Activated CD4-positive, alpha-beta memory T cell treated with anti-CD3 and anti-CD28 coated beads for 36 hours (primary cell): Measurements from ENCODE around the gene MRPL19. TPM values are rescaled to one million over a fixed set of nuclear protein-coding genes. Genes with fewer than 3 reads are reported as not detected.

Experiments used
- CTCF ChIA-PET: fragments of 350-600 bp; sonication (Branson Sonifier 250); formaldehyde crosslinking; loops from one replicate; lab custom pipeline; 2021; ENCODE audit warnings: antibody characterized with exemption, inconsistent platforms; lab: Charles Lee
- POLR2A ChIA-PET: fragments of 350-600 bp; sonication (Branson Sonifier 250); formaldehyde crosslinking; loops from one replicate; lab custom pipeline; 2021; ENCODE audit warnings: antibody characterized with exemption; lab: Charles Lee
- DNase-seq: peaks from one replicate; pipeline ENCODE4 v3.0.0-alpha.2; 2020
- H3K27ac Mint-ChIP-seq: one replicate; pipeline ENCODE4 v1.8.0; 2021; ENCODE audit warnings: mixed read lengths
- H3K27me3 Mint-ChIP-seq: one replicate; pipeline ENCODE4 v1.8.0; 2021; ENCODE audit warnings: mixed read lengths
- H3K36me3 Mint-ChIP-seq: one replicate; pipeline ENCODE4 v1.8.0; 2021; ENCODE audit warnings: mixed read lengths
- H3K4me1 Mint-ChIP-seq: one replicate; pipeline ENCODE4 v1.8.0; 2021; ENCODE audit warnings: low read depth, mixed read lengths
- H3K4me3 Mint-ChIP-seq: one replicate; pipeline ENCODE4 v1.8.0; 2021; ENCODE audit warnings: mild to moderate bottlenecking, mixed read lengths
- H3K9me3 Mint-ChIP-seq: one replicate; pipeline ENCODE4 v1.8.0; 2021; ENCODE audit warnings: mixed read lengths
- intact Hi-C: fragments of 100-400 bp; cut with micrococcal nuclease; formaldehyde crosslinking; loops from one replicate; pipeline ENCODE4 v1.15.1; 2023
- total RNA-seq, 2 experiments: library from RNA; stranded (reverse); gene quantifications; one replicate each; pipeline ENCODE4 v1.2.3, GENCODE V29; 2021

The MRPL19 gene
- total RNA-seq, 2 experiments from 2014 or later, result 61.2 to 64.6 TPM

GRCh38 chr2:75621228-75621627 is 25.4 kb upstream of the MRPL19 start:
- intact Hi-C loops, result no loop called here
- peaks cover 24% of the 10 kb centered on the region for H3K27me3 Mint-ChIP-seq
- no peaks in the 10 kb centered on the region for H3K36me3 Mint-ChIP-seq
- no peaks in the 10 kb centered on the region for H3K9me3 Mint-ChIP-seq
- H3K4me1 Mint-ChIP-seq, result no peaks in the 10 kb centered on the region
- CTCF ChIA-PET, result interaction anchor here (1.1 kb wide), 1 partner anchor 20 kb away, joined by 3 read pairs; no protein-coding TSS in a partner anchor
- POLR2A ChIA-PET, result no interaction called here
- DNase-seq, result no peak
- no peak overlapping the region for H3K27ac Mint-ChIP-seq
- H3K4me3 Mint-ChIP-seq, result no peak overlapping the region

- intact Hi-C loops, result no loop called here
- H3K36me3 Mint-ChIP-seq, result no peaks in the 10 kb centered on the region
- H3K9me3 Mint-ChIP-seq, result no peaks in the 10 kb centered on the region
- H3K4me1 Mint-ChIP-seq, result no peaks in the 10 kb centered on the region
- POLR2A ChIA-PET, result no interaction called here
- no peak overlapping the region for H3K27ac Mint-ChIP-seq
- DNase-seq, result no peak
- no peak overlapping the region for H3K4me3 Mint-ChIP-seq
- peaks cover 29% of the 10 kb centered on the region for H3K27me3 Mint-ChIP-seq
- CTCF ChIA-PET, result no interaction called here
These were observed 24.1 kb upstream of the MRPL19 start for GRCh38 chr2:75622500-75622899.

- POLR2A ChIA-PET, result no interaction called here
- Mint-ChIP-seq H3K4me1 (no peaks in the 10 kb centered on the region), H3K27ac (no peak overlapping the region), H3K27me3 (peaks cover 25% of the 10 kb centered on the region), H3K4me3 (no peak overlapping the region), H3K36me3 (no peaks in the 10 kb centered on the region), H3K9me3 (no peaks in the 10 kb centered on the region)
- no peak for DNase-seq
- CTCF ChIA-PET, result no interaction called here
- intact Hi-C loops, result no loop called here
These were observed 23.7 kb upstream of the MRPL19 start for GRCh38 chr2:75622929-75623328.

DNA sequence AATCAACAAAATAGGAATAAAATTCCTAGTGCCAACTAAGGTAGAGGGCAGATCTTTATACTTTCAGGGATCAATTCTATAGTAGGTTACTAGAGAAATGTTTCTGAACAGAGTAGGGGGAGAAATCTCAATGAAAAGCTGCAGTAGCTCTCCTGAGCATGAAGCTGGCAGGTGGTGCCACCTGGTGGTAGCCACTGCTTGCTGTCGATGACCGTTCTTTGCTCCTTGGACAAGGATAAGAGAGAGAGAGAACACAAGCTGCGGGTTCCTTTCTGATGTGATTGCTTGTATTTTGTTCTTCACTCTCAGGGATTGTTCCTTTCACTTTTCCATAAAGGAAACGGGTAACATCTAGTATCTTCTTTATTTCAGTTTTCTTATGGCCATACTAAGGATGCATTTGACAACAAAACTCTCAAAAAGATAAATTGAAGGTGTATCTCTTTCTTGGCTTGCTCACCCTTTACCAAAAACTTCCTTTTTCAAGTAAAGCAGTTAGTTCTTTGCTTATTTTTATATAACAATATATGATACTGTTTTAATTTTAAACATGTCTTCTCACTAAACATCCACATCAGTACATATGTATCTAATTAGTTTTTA is 18.6 kb upstream of the MRPL19 start:
- H3K27ac Mint-ChIP-seq, result no peak overlapping the region
- intact Hi-C loops, result loop anchor here (1.0 kb wide), 1 partner anchor 164 kb away; no protein-coding TSS in a partner anchor
- H3K36me3 Mint-ChIP-seq, result no peaks in the 10 kb centered on the region
- POLR2A ChIA-PET, result interaction anchor here (1.1 kb wide), 1 partner anchor 12 kb away, joined by 3 read pairs; no protein-coding TSS in a partner anchor
- no peak overlapping the region for H3K4me3 Mint-ChIP-seq
- H3K4me1 Mint-ChIP-seq, result no peaks in the 10 kb centered on the region
- peaks cover 23% of the 10 kb centered on the region for H3K27me3 Mint-ChIP-seq
- peak; percentile 72 for DNase-seq
- CTCF ChIA-PET, result interaction anchor here (0.6 to 3.0 kb wide), 14 partner anchors 9 to 709 kb away, joined by 3 to 29 read pairs (median 4); partner anchors contain the start of gene MRPL19
- no peaks in the 10 kb centered on the region for H3K9me3 Mint-ChIP-seq

DNA sequence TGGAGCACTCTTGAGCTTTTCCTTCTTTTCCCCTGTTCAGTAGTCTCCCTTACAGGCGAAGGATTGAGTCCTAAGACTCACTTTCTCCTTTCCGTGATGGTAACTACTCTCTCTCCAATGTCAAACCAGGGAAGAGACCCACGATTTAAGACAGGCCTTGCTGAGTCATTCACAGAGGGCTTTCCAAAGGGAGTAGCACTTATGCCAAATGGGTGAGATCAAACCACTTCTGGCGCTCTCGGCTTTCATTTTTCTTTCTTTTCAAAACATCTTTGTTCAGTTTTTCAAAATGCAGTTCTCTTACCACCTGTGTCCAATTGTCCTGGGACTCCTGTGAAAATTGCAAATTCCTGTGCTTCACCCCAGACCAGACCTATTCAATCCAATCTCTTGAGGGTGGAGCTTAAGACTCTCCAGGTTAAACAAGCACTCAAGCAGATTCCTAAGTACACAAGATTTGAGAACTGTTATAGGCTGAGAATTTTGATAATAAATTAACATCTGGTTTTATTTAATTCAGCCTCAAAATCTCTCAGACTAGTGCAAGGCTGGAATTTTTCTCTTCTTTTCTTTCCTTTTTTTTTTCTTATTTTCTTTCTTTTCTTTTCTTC is 14.4 kb upstream of the MRPL19 start:
- Mint-ChIP-seq H3K27me3 (peaks cover 16% of the 10 kb centered on the region), H3K27ac (no peak overlapping the region), H3K4me1 (no peaks in the 10 kb centered on the region), H3K4me3 (no peak overlapping the region), H3K36me3 (no peaks in the 10 kb centered on the region), H3K9me3 (no peaks in the 10 kb centered on the region)
- ChIA-PET CTCF (no interaction called here), POLR2A (no interaction called here)
- intact Hi-C loops, result no loop called here
- DNase-seq, result no peak

DNA sequence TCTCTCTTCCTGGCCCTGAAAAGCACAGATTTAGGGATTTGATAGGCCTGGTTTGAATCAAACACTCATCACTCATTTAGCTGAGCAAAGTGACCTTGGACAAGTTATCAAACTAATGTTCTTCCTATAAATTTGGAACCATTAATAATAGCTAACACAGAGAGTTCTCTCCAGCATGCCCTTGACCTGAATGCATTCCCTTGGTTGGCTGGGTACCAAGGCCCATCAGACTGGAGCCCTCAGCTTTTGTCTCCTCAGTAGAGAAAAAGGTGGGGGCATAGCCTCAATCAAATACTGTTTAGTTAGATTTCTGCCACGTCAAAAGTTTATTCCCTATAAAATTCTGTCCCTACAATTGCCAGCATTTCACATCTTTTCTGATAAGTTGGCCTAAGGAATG is 13.8 kb upstream of the MRPL19 start:
- no peak for DNase-seq
- Mint-ChIP-seq H3K4me3 (no peak overlapping the region), H3K4me1 (no peaks in the 10 kb centered on the region), H3K27ac (no peak overlapping the region), H3K27me3 (peaks cover 23% of the 10 kb centered on the region), H3K9me3 (no peaks in the 10 kb centered on the region), H3K36me3 (no peaks in the 10 kb centered on the region)
- POLR2A ChIA-PET, result no interaction called here
- CTCF ChIA-PET, result no interaction called here
- intact Hi-C loops, result no loop called here

DNA sequence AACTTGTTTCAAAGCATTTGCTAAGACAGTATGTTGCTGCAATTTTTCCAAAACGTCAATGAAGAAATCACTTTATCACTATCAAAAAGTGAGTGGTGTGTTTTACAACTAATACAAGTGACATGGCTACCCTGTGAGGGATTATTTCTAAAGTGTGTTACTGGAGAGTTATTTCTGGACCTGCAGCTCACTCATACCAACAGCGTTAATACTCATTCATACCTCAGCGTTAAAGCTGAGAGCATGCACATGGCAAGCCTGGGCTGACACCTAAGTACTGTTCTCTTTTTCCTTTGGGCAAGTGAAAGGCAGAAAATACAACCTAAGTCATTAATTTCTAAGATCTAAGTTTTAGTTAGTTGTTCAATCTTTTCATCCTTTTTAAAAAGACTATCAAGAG is 13.0 kb upstream of the MRPL19 start:
- no peak for DNase-seq
- peaks cover 22% of the 10 kb centered on the region for H3K27me3 Mint-ChIP-seq
- no peaks in the 10 kb centered on the region for H3K36me3 Mint-ChIP-seq
- no peak overlapping the region for H3K4me3 Mint-ChIP-seq
- intact Hi-C loops, result no loop called here
- no peak overlapping the region for H3K27ac Mint-ChIP-seq
- H3K4me1 Mint-ChIP-seq, result no peaks in the 10 kb centered on the region
- H3K9me3 Mint-ChIP-seq, result no peaks in the 10 kb centered on the region
- POLR2A ChIA-PET, result no interaction called here
- CTCF ChIA-PET, result interaction anchor here (1.1 kb wide), 1 partner anchor 43 kb away, joined by 4 read pairs; no protein-coding TSS in a partner anchor

DNA sequence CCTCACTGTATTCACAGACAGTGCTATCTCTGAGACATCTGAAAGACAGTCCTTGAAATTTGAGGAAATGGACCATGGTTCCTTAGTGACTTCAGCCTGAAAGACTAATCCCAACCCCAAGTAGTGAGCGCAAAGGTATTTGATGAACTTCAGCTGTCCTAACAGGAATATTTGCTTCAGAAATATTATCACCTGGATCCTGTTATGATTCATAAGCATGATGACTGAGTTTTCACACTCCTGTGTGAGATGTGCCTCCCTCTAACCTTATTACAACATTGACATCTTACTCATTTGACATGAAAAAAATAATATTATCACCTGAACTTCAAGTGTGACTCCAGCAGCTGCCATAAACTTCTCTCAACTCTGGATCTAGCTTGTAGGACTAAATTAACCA is 11.6 kb upstream of the MRPL19 start:
- peaks cover 27% of the 10 kb centered on the region for H3K27me3 Mint-ChIP-seq
- CTCF ChIA-PET, result interaction anchor here (1.1 to 2.0 kb wide), 3 partner anchors 11 to 42 kb away, joined by 3 to 6 read pairs (median 4); partner anchors contain the start of gene MRPL19
- no peak overlapping the region for H3K4me3 Mint-ChIP-seq
- no peak for DNase-seq
- no peaks in the 10 kb centered on the region for H3K9me3 Mint-ChIP-seq
- no peaks in the 10 kb centered on the region for H3K4me1 Mint-ChIP-seq
- intact Hi-C loops, result no loop called here
- no peak overlapping the region for H3K27ac Mint-ChIP-seq
- POLR2A ChIA-PET, result no interaction called here
- H3K36me3 Mint-ChIP-seq, result no peaks in the 10 kb centered on the region

- no peak for DNase-seq
- peaks cover 7% of the 10 kb centered on the region for H3K4me1 Mint-ChIP-seq
- POLR2A ChIA-PET, result no interaction called here
- H3K36me3 Mint-ChIP-seq, result no peaks in the 10 kb centered on the region
- intact Hi-C loops, result no loop called here
- no peak overlapping the region for H3K4me3 Mint-ChIP-seq
- peaks cover 24% of the 10 kb centered on the region for H3K27me3 Mint-ChIP-seq
- CTCF ChIA-PET, result interaction anchor here (1.0 to 5.1 kb wide), 3 partner anchors 9 to 41 kb away, joined by 4 to 53 read pairs (median 10); partner anchors contain the start of gene MRPL19
- H3K27ac Mint-ChIP-seq, result no peak overlapping the region
- H3K9me3 Mint-ChIP-seq, result no peaks in the 10 kb centered on the region
These were observed 9.0 kb upstream of the MRPL19 start for GRCh38 chr2:75637568-75637967.

- intact Hi-C loops, result loop anchor here (1.0 to 10.0 kb wide), 2 partner anchors 37 to 686 kb away; partner anchors contain the start of gene POLE4
- POLR2A ChIA-PET, result interaction anchor here (0.6 to 1.2 kb wide), 3 partner anchors 13 to 669 kb away, joined by 3 read pairs; no protein-coding TSS in a partner anchor
- no peak overlapping the region for H3K4me3 Mint-ChIP-seq
- no peaks in the 10 kb centered on the region for H3K9me3 Mint-ChIP-seq
- H3K27ac Mint-ChIP-seq, result no peak overlapping the region
- no peaks in the 10 kb centered on the region for H3K36me3 Mint-ChIP-seq
- peaks cover 7% of the 10 kb centered on the region for H3K4me1 Mint-ChIP-seq
- CTCF ChIA-PET, result interaction anchor here (0.6 to 5.1 kb wide), 15 partner anchors 10 to 117 kb away, joined by 3 to 53 read pairs (median 3); partner anchors contain the start of gene GCFC2
- H3K27me3 Mint-ChIP-seq, result peaks cover 21% of the 10 kb centered on the region
- peak; percentile 67 for DNase-seq
These were observed 5.9 kb upstream of the MRPL19 start for GRCh38 chr2:75640621-75641121.

DNA sequence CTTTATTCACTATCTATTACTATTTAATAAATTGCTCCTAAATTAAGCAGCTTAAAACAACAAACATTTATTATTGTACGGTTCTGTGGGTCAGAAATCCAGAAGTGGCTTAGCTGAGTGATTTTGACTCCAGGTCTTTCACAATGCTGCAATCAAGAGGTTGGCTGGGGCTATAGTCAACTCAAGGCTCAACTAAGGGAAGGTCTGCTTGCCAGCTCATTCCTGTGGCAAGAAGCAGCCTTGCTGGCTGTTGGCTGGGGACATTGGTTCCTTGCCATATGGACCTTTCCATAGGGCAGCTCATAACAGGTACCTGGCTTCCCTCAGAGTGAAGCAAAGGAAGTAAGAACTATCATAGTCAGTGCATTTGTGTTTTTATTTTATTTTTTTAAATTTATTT is 5.0 kb upstream of the MRPL19 start:
- ChIA-PET POLR2A (no interaction called here), CTCF (interaction anchor here (0.9 to 5.1 kb wide), 9 partner anchors 9 to 37 kb away, joined by 3 to 53 read pairs (median 6); no protein-coding TSS in a partner anchor)
- DNase-seq, result no peak
- no peaks in the 10 kb centered on the region for H3K36me3 Mint-ChIP-seq
- H3K27ac Mint-ChIP-seq, result no peak overlapping the region
- H3K4me1 Mint-ChIP-seq, result peaks cover 11% of the 10 kb centered on the region
- intact Hi-C loops, result loop anchor here (10.0 kb wide), 1 partner anchor 687 kb away; the partner anchor contains the start of gene POLE4
- H3K9me3 Mint-ChIP-seq, result no peaks in the 10 kb centered on the region
- no peak overlapping the region for H3K4me3 Mint-ChIP-seq
- peaks cover 15% of the 10 kb centered on the region for H3K27me3 Mint-ChIP-seq

- Mint-ChIP-seq H3K27me3 (peaks cover 5% of the 10 kb centered on the region), H3K9me3 (no peaks in the 10 kb centered on the region), H3K4me3 (no peak overlapping the region), H3K27ac (no peak overlapping the region), H3K36me3 (peaks cover 7% of the 10 kb centered on the region), H3K4me1 (peaks cover 27% of the 10 kb centered on the region)
- intact Hi-C loops, result loop anchor here (10.0 kb wide), 1 partner anchor 689 kb away; the partner anchor contains the start of gene POLE4
- no peak for DNase-seq
- CTCF ChIA-PET, result interaction anchor here (1.4 kb wide), 1 partner anchor 16 kb away, joined by 3 read pairs; no protein-coding TSS in a partner anchor
- POLR2A ChIA-PET, result no interaction called here
These were observed 2.6 kb upstream of the MRPL19 start for GRCh38 chr2:75643980-75644379.
